DMS53 treated with DMSO at 0.1 percent for 48 hours (cell line): ENCODE data around the gene C17orf107.
A peak's percentile ranks its signal among the peaks of the same experiment; 100 is the strongest.

Experiments used
- DNase-seq: peaks from one replicate; lab custom pipeline; 2025; ENCODE audit not compliant: unreplicated experiment; lab: John Stamatoyannopoulos, UW

Gene C17orf107

DNA sequence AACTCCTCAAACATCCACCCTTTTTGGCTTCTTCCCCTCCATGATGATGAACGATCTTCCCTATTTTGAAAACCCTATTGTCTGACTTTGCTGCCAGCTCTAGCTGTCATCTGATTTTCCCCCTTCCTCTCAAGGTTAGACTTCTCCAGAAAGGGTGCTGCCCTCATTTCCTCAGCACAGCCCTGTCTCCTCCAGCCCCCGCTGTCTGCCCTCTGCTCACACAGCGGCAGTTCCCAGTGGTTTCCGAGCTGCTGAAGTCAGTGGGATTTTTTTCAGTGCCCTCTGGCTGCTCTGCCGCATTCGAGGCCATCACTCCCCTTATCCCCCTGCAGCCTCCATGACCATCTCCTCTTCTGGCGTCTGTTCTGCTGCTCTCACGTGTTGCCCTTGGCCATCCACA is 26.6 kb upstream of the C17orf107 start:
- no peak for DNase-seq

DNA sequence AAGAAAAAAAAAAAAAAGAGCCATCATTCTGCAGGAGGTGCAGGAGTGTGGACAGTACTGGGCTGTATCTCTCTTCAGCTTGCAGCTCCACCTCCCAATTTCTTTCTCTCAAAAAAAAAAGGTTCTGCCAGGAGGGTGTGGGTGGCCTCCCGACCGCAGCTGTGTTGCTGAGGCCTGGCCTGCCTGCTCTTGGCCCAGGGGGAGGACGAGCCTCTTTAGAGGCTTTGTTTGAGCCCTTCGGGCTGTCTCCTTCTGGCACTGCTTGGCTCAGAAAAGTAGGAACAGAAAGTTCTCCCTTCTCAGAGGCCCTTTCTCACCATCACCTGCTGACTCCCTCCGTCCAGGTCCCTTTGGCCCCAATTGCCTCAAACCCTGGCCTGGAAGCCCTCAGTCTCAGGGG is 22.2 kb upstream of the C17orf107 start:
- DNase-seq: no peak

DNA sequence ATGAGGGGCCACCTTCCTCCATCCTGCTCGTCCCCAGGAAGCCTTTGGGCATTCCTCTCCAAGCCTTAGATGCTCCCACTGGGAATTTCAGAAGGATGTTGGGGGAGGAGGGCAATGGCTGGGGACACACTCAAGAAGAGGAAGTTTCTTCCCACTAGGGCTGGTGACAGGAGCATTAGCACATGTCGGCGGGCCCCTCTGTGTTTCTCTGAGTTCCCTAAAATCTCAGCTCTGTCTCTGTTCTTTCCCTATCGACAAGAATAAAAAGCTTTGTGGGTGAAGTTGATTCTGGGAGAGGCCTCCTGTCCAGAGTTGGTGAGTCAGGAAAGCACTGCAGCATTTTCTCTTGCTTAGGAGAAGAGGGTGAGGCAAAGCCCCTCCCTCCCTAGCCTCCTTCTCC is 19.7 kb upstream of the C17orf107 start:
- DNase-seq: no peak

DNA sequence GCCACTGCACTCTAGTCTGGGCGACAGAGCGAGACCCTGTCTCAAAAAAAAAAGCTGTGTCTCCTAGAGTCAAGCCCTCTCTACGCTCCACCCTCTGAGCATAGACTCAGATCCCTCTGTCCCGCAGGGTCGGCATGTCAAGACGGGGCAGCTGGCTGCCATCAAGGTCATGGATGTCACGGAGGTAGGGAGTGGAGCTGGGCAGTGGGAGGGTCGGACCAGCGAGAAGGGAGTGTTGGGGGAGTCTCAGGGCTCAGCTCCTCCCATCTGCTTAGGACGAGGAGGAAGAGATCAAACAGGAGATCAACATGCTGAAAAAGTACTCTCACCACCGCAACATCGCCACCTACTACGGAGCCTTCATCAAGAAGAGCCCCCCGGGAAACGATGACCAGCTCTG is 18.5 kb upstream of the C17orf107 start:
- no peak for DNase-seq

DNA sequence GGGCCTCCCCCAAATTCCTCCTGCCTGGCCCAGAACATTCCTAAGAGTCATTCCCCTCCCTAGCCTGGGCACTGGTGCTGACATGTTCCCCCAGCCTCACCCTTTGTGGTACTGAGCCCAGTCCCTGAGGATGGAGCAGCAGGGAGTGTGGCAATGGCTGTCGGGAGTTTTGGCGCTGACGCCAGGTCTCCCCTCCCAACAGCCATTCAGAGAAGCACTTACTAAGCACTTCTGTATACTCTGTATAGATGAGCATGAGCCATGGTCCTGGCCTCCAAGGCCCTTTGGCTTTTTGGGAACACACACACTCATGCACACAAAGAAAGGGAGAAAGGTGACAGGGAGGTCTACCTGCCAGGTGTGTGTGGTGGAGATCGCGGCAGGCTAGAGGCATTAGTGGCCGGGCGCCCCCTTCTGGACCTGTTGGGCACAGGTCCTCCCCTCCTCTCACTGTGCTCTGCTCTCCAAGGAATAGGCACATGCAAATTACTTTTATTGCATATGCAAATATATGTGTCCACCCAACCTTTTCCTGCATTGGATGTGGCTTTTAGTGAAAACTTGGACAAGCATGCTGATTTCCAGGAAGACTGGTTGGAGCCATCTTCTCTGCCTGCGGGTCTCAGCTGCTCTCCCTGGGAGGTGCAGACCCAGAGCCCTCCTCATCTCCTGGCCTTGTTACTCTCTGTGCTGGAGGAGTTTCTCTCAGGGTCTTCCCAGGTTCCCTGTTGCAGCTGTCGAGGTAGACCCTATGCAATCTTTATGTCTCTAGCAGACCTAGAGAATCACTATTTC is 17.4 kb upstream of the C17orf107 start:
- DNase-seq: peak; percentile 38

DNA sequence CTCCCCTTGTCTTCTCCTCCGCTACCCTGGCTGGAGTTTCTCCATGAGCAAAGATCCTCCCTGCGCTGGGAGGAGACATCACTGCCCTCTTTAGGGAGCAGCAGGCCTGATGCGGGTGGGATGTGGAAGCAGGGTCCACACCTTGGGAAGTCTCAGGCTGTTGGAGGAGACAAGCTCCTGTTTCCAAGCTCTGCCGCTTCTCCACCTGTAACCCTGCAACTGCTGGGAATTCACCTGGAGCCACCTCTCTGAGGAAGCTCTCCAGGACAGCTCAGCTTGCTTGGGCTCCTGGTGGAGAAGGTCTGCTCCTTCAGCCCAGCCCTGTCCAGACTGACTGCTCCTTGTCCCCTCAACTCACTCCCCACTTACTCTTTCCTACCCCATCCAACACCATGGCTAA is 14.8 kb upstream of the C17orf107 start:
- DNase-seq: no peak

DNA sequence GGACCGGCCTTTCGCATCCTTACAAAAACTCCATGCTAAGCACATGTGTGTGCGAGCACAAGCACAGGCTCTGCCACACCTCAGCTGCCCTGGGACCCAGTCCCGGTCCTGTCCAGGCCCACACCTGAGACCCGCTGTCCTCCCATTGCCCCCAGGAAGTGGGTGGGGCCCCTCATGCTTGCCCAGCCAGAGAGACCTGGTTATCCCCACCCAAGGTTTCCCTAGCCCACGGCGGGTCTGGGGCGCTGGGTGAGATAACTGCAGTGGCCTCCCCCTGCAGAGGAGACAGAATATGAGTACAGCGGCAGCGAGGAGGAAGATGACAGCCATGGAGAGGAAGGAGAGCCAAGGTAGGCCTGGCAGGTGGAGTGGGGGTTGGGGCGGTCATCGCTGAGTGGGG is 12.5 kb upstream of the C17orf107 start:
- no peak for DNase-seq

DNA sequence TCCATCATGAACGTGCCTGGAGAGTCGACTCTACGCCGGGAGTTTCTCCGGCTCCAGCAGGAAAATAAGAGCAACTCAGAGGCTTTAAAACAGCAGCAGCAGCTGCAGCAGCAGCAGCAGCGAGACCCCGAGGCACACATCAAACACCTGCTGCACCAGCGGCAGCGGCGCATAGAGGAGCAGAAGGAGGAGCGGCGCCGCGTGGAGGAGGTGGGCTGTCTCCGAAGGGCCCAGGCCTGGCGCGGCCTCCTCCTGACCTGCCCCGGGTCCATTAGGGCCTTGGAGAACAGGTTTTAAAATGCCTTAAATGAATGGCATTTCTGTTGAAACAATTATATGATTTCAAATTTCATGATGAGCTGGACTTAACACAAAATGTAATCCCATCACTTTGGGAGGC is 11.8 kb upstream of the C17orf107 start:
- DNase-seq: no peak

DNA sequence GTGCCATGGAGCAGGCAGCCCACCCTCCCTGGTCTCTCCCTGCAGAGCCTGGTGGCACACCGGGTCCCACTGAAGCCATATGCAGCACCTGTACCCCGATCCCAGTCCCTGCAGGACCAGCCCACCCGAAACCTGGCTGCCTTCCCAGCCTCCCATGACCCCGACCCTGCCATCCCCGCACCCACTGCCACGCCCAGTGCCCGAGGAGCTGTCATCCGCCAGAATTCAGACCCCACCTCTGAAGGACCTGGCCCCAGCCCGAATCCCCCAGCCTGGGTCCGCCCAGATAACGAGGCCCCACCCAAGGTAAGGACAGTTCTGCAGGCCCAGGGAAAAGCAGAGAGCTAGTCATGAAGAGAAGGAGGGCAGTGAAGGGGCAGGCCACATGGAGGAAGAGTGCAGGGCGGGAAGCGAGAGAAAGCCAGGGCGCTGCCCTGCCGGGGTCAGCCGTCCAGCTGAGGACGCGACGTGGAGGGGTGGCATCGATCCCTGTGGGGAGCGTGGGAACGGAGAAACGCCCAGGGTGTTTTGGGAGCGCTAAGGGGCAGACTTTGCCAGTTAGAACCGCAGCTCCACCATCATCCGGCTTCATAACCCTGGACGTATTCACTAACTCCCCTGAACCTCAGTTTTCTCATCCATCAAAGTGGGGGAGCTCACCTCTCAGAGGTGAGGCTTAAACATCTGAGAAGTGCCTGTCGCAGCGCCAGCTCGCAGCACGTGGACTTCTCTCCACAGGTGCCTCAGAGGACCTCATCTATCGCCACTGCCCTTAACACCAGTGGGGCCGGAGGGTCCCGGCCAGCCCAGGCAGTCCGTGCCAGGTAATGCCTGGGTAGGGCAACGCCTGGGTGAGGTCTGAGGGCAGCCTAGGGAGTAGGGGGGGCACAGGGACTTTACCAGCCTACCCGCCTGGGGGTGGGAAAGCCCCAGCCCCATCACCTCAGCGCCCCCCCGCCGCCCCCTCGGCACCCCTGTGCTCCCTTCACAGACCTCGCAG is 7.6 kb upstream of the C17orf107 start:
- no peak for DNase-seq

DNA sequence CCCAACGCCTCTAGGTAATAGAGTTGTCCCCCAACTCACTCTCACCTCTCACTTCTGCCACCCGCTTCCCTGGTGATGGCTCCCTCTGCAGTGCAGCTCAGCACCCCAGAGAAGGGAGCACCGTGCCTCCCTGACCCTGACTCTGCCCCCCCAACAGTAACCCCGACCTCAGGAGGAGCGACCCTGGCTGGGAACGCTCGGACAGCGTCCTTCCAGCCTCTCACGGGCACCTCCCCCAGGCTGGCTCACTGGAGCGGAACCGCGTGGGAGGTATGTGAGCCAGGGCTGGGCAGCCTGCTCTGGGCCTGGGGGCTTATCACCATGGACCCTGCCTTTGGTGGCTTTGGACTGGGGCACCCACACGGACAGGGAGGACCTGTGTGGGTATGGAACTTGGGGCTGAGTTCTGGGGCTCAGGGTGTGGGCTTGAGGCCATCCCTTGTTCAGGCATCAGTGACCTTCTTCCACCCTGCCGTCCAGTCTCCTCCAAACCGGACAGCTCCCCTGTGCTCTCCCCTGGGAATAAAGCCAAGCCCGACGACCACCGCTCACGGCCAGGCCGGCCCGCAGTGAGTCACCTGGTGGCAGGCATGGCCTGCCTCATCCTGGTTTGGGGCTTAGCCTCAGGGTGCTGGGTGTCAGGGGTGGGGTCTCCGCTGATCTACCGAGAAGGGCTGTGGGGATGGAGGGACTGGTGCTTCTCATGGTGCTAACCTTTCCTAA is 6.7 kb upstream of the C17orf107 start:
- DNase-seq: no peak

DNA sequence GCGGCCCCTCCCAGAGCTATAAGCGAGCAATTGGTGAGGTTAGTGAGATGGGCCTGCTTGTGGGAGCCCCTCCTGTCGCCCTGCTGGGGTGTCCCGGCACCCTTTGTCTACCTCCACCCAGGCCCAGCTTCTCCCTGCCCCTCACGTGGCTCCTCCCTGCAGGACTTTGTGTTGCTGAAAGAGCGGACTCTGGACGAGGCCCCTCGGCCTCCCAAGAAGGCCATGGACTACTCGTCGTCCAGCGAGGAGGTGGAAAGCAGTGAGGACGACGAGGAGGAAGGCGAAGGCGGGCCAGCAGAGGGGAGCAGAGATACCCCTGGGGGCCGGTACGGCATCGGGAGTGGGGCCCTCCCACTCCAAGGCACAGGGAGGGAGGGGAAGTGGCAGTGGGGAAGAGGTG is 6.1 kb upstream of the C17orf107 start:
- DNase-seq: no peak

DNA sequence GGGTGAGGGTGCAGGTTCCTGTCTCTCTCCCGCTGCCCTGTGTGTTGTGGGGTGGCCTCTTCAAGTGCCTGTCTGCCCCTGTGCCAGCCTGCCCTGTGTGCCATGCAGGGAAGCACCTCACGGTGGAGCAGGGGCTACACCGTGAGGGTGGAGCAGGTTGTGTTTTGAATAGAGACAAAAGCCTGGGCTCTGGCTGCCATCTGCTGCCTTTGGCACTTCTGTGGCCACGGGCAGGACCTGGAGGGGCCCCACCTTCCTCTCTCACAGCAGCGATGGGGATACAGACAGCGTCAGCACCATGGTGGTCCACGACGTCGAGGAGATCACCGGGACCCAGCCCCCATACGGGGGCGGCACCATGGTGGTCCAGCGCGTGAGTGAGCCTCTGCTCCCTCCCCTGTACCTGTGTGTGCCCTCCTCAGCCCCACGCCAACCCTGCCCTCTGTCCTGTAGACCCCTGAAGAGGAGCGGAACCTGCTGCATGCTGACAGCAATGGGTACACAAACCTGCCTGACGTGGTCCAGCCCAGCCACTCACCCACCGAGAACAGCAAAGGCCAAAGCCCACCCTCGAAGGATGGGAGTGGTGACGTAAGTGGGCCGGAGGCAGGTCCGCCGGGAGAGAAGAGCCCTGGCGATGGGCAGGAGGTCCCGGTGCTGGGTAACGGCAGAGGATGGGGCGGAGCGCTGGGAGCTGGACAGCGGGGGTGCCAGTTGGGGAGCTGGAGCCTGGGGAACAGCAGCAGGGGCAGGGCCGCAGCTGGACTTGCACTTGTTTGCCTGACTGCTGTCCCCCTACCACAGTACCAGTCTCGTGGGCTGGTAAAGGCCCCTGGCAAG is 5.4 kb upstream of the C17orf107 start:
- no peak for DNase-seq

DNA sequence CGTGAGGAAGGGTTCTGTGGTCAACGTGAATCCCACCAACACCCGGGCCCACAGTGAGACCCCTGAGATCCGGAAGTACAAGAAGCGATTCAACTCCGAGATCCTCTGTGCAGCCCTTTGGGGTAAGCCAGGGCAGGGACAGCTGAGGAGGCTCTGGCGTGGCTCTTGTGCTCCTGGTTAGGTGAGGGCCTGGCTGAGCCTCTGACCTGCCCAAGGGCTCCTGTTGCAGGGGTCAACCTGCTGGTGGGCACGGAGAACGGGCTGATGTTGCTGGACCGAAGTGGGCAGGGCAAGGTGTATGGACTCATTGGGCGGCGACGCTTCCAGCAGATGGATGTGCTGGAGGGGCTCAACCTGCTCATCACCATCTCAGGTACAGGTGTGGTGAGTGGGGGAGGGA is 4.2 kb upstream of the C17orf107 start:
- DNase-seq: no peak

DNA sequence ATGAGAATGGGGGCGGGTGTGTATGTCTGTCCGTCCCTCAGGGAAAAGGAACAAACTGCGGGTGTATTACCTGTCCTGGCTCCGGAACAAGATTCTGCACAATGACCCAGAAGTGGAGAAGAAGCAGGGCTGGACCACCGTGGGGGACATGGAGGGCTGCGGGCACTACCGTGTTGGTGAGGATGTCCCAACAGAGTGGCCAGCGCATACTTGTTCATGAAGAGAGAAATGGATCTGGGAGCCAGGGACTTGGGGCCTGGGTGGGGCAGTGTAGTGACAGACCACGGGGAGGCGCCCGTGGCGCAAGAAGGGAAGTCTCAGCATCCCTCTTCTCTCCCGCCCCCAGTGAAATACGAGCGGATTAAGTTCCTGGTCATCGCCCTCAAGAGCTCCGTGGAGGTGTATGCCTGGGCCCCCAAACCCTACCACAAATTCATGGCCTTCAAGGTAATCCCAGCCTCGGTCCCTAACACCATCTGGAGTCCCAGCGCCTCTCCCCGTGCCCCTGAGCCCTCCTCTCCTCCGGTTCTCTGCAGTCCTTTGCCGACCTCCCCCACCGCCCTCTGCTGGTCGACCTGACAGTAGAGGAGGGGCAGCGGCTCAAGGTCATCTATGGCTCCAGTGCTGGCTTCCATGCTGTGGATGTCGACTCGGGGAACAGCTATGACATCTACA is 3.5 kb upstream of the C17orf107 start:
- DNase-seq: no peak

DNA sequence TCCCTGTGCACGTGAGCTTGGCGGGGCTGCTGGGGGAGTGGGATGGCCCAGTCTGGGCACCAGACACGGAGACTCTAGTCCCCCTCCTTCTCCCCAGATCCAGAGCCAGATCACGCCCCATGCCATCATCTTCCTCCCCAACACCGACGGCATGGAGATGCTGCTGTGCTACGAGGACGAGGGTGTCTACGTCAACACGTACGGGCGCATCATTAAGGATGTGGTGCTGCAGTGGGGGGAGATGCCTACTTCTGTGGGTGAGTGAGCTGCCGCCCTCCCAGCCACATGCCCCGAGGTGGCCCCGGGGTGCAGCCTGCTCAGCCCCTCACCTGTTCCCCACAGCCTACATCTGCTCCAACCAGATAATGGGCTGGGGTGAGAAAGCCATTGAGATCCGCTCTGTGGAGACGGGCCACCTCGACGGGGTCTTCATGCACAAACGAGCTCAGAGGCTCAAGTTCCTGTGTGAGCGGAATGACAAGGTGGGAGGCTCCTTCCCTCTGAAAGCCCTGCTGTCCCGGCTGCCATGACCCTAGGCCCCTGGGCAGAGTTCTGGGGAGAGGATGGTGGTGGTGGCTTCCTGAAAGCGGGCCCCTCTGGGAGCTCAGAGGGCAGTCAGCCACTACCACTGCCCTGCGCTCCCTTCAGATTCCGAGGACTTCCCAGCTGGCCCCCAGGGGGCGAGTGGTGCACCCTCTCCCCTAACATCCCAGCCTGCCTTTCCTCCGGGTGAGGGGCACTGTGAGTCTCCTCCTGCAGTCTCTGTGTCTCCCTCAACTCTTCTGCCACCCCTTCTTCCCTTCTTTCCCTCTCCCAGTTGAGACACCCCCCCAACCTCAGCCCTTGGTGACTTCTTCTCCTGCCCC is 2.8 kb upstream of the C17orf107 start:
- DNase-seq: no peak

DNA sequence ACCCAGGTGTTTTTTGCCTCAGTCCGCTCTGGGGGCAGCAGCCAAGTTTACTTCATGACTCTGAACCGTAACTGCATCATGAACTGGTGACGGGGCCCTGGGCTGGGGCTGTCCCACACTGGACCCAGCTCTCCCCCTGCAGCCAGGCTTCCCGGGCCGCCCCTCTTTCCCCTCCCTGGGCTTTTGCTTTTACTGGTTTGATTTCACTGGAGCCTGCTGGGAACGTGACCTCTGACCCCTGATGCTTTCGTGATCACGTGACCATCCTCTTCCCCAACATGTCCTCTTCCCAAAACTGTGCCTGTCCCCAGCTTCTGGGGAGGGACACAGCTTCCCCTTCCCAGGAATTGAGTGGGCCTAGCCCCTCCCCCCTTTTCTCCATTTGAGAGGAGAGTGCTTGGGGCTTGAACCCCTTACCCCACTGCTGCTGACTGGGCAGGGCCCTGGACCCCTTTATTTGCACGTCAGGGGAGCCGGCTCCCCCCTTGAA is 2.1 kb upstream of the C17orf107 start:
- DNase-seq: no peak

DNA sequence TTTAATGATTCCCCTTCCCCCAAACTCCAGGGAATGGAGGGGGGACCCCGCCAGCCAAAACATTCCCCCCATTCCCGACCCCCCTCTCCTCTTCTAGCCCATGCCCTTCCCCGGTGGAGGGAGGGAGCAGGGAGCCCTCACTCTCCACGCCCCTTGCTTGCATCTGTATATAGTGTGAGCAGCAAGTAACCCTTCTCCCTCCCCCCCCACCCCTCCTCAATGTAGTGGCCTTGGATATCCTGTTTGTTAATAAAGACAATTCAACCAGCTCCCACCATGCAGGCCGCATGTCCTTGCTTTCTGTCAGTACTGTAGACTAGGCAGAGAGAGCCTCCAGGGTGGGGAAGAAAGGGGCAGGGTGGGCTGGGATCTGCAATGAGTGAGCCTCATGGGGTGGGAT is 1.6 kb upstream of the C17orf107 start:
- DNase-seq: no peak

DNA sequence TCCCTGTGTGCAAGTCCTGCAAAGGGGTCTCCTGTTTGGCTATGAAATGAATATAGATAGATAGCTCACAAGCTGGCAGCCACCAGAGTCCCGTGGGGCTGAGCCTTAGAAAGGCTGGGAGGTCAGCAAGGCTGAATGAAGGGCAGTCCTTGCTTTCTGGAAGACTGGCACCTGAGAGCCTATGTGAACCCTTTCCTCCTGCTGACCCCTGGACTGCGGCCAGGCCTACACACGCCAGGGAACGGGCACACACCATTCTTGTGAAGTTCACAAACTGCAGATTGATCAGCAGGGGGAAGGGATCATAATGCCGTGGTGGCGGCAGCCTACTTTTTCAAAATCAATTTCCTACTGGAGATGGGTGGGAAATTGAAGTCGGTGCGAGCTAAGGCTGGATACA is 985 bp upstream of the C17orf107 start:
- no peak for DNase-seq

DNA sequence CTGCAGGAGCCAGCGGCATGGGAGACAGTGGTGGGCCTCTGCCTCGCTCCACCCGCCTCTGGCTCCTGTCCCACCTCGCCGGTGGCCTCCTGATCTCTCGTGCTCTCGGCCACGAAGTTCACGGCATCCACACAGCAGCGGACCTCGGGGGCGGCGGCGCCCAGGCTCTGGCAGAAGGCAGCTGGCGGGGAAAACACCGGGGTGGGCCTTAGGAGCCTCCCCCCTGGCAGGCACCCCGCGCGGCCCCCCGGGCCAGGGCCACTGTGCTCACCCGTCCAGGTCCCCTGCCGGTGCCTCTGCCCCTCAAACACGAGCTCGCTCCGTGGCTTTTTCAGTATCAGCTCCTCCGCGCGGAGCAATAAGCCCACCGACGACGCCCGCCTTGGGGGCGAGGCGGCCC is 409 bp upstream of the C17orf107 start:
- DNase-seq: no peak
